ENCODE results near the gene DLG3. TPM values are rescaled to one million over a fixed set of nuclear protein-coding genes. Genes with fewer than 3 reads are reported as not detected.

Gene DLG3
- total RNA-seq, 1 experiment from 2014 or later: 41.7 TPM

DNA sequence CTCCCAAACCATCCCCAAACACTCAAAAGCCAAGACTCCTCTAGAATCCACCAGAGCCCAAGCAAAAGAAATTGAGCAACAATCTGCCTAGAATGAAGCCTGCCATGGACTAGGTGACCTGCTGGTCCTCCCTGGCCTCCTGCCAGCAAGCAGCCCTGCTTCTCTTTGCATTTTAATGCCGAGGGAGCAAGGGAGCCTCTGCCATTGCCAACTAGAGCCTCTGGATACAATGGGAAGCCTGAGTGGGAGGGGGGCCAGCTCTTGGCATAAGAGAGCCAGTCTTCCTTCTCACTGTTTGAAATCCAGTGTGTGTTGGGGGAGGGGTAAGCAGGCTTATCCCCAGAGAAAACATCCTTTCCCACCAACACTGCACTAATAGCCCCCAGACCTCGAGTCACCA, 23.0 kb upstream of the DLG3 start:
- POLR2A ChIA-PET: no interaction called here
- peaks cover 30% of the 10 kb centered on the region for H3K4me1 Mint-ChIP-seq
- ATAC-seq: peak; percentile 42
- H3K27ac Mint-ChIP-seq: peak overlapping the region; percentile 77
- peaks cover 21% of the 10 kb centered on the region for H3K36me3 Mint-ChIP-seq
- H3K27me3 Mint-ChIP-seq (ENCODE audit: low read depth): no peaks in the 10 kb centered on the region
- TF ChIP-seq, protein P1, sequence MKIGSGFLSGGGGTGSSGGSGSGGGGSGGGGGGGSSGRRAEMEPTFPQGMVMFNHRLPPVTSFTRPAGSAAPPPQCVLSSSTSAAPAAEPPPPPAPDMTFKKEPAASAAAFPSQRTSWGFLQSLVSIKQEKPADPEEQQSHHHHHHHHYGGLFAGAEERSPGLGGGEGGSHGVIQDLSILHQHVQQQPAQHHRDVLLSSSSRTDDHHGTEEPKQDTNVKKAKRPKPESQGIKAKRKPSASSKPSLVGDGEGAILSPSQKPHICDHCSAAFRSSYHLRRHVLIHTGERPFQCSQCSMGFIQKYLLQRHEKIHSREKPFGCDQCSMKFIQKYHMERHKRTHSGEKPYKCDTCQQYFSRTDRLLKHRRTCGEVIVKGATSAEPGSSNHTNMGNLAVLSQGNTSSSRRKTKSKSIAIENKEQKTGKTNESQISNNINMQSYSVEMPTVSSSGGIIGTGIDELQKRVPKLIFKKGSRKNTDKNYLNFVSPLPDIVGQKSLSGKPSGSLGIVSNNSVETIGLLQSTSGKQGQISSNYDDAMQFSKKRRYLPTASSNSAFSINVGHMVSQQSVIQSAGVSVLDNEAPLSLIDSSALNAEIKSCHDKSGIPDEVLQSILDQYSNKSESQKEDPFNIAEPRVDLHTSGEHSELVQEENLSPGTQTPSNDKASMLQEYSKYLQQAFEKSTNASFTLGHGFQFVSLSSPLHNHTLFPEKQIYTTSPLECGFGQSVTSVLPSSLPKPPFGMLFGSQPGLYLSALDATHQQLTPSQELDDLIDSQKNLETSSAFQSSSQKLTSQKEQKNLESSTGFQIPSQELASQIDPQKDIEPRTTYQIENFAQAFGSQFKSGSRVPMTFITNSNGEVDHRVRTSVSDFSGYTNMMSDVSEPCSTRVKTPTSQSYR (CRISPR knock-in tag; IDR thresholded peaks at IDR 0.05): peak; percentile 69; the same call in 1 of the 2 replicates
- TF ChIP-seq, protein P2, sequence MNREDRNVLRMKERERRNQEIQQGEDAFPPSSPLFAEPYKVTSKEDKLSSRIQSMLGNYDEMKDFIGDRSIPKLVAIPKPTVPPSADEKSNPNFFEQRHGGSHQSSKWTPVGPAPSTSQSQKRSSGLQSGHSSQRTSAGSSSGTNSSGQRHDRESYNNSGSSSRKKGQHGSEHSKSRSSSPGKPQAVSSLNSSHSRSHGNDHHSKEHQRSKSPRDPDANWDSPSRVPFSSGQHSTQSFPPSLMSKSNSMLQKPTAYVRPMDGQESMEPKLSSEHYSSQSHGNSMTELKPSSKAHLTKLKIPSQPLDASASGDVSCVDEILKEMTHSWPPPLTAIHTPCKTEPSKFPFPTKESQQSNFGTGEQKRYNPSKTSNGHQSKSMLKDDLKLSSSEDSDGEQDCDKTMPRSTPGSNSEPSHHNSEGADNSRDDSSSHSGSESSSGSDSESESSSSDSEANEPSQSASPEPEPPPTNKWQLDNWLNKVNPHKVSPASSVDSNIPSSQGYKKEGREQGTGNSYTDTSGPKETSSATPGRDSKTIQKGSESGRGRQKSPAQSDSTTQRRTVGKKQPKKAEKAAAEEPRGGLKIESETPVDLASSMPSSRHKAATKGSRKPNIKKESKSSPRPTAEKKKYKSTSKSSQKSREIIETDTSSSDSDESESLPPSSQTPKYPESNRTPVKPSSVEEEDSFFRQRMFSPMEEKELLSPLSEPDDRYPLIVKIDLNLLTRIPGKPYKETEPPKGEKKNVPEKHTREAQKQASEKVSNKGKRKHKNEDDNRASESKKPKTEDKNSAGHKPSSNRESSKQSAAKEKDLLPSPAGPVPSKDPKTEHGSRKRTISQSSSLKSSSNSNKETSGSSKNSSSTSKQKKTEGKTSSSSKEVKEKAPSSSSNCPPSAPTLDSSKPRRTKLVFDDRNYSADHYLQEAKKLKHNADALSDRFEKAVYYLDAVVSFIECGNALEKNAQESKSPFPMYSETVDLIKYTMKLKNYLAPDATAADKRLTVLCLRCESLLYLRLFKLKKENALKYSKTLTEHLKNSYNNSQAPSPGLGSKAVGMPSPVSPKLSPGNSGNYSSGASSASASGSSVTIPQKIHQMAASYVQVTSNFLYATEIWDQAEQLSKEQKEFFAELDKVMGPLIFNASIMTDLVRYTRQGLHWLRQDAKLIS (CRISPR knock-in tag; IDR thresholded peaks at IDR 0.05; ENCODE audit: borderline replicate concordance): no peak
- peak overlapping the region; percentile 16; the same call in 1 of the 2 replicates for H3K4me3 Mint-ChIP-seq
- DNase-seq (ENCODE audit: low spot score): peak; percentile 33
- H3K9me3 Mint-ChIP-seq: no peaks in the 10 kb centered on the region
- CTCF ChIA-PET: interaction anchor here (1.0 to 1.2 kb wide), 2 partner anchors 12 to 84 kb away, joined by 3 to 8 read pairs; no protein-coding TSS in a partner anchor

DNA sequence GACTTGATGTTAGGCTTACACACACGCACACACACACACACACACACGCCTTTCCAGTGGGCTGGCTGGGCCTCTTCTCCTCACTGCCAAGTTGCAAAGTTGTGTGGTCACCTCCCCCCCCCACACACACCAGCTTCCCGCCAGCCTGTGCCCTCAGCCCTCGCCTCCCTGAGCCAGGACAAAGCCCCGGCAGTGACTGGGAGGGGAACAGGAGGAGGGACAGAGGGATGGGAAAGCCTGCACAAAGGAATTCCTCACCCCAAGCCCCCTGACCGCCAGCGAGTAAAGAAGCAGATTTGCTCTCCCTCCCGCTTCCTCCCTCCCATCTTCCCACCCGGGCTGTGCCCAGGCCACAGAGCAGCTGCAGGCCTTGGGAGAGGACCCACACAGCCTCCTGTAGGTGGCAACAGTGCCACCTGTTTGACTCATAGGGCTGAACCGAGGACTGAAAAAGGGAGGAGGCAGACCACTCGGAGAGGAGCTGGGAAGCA, 21.7 kb upstream of the DLG3 start, which contains the start of gene GDPD2:
GDPD2 (plus strand) TSS at position 464 of the 491 bp plus-strand sequence. CDS start 1,671 bp downstream, outside the sequence.
- ChIA-PET POLR2A (interaction anchor here (0.6 to 1.9 kb wide), 4 partner anchors 11 to 102 kb away, joined by 3 to 20 read pairs (median 4); no protein-coding TSS in a partner anchor), CTCF (interaction anchor here (0.7 to 3.8 kb wide), 15 partner anchors 11 to 289 kb away, joined by 3 to 94 read pairs (median 5); partner anchors contain the start of genes DLG3 and IGBP1)
- H3K4me1 Mint-ChIP-seq: peaks cover 30% of the 10 kb centered on the region
- H3K4me3 Mint-ChIP-seq: peak within 1 kb of the TSS; percentile 76
- no peaks in the 10 kb centered on the region for H3K27me3 Mint-ChIP-seq (ENCODE audit: low read depth)
- H3K9me3 Mint-ChIP-seq: no peaks in the 10 kb centered on the region
- H3K27ac Mint-ChIP-seq: peak within 1 kb of the TSS; percentile 77
- DNase-seq (ENCODE audit: low spot score) (peak; percentile 64), ATAC-seq (peak; percentile 81)
- peaks cover 20% of the 10 kb centered on the region for H3K36me3 Mint-ChIP-seq
- TF ChIP-seq, protein P3, sequence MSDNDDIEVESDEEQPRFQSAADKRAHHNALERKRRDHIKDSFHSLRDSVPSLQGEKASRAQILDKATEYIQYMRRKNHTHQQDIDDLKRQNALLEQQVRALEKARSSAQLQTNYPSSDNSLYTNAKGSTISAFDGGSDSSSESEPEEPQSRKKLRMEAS (CRISPR knock-in tag; IDR thresholded peaks at IDR 0.05): 0 out of 2 replicates have a peak, but pooled peaks have one; percentile 11
- no peak for TF ChIP-seq SOX15 (CRISPR knock-in tag; IDR thresholded peaks at IDR 0.05)
- TF ChIP-seq, protein P4, sequence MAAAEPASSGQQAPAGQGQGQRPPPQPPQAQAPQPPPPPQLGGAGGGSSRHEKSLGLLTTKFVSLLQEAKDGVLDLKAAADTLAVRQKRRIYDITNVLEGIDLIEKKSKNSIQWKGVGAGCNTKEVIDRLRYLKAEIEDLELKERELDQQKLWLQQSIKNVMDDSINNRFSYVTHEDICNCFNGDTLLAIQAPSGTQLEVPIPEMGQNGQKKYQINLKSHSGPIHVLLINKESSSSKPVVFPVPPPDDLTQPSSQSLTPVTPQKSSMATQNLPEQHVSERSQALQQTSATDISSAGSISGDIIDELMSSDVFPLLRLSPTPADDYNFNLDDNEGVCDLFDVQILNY (CRISPR knock-in tag; IDR thresholded peaks at IDR 0.05): 0 out of 2 replicates have a peak, but pooled peaks have one; percentile 55
- 0 out of 2 replicates have a peak, but pooled peaks have one; percentile 52 for TF ChIP-seq ZNF263 (CRISPR knock-in tag; IDR thresholded peaks at IDR 0.05; ENCODE audit: low read depth)
- TF ChIP-seq, protein P5, sequence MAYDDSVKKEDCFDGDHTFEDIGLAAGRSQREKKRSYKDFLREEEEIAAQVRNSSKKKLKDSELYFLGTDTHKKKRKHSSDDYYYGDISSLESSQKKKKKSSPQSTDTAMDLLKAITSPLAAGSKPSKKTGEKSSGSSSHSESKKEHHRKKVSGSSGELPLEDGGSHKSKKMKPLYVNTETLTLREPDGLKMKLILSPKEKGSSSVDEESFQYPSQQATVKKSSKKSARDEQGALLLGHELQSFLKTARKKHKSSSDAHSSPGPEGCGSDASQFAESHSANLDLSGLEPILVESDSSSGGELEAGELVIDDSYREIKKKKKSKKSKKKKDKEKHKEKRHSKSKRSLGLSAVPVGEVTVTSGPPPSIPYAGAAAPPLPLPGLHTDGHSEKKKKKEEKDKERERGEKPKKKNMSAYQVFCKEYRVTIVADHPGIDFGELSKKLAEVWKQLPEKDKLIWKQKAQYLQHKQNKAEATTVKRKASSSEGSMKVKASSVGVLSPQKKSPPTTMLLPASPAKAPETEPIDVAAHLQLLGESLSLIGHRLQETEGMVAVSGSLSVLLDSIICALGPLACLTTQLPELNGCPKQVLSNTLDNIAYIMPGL (CRISPR knock-in tag; IDR thresholded peaks at IDR 0.05): 0 out of 2 replicates have a peak, but pooled peaks have one; percentile 51
- no peak for TF ChIP-seq NFATC4 (CRISPR knock-in tag; IDR thresholded peaks at IDR 0.05)

Measured in WTC11 (cell line).